ENCODE results near the gene GALNT14.

Gene GALNT14

GRCh38 chr2:30877833-30878232 lies 260.4 kb downstream of the GALNT14 start:
- DNase-seq, result no peak

DNA sequence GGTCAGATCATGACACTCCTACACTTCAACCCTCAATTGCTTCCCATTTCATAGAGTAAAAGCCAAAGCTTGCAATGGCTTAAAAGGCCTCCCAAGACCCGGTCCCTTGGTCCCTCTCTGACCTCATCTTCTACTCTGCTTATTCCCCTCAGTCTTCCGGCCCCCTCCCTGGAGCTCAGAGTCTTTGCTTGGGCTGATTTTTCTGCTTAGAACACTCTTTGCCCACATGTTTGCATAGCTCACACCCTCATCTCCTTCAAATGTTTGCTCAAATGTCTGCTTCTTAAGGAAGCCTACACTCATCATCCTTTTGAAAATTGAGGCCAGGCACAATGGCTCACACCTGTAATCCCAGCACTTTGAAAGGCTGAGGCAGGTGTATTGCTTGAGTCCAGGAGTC lies 265.4 kb downstream of the GALNT14 start:
- no peak for DNase-seq

DNA sequence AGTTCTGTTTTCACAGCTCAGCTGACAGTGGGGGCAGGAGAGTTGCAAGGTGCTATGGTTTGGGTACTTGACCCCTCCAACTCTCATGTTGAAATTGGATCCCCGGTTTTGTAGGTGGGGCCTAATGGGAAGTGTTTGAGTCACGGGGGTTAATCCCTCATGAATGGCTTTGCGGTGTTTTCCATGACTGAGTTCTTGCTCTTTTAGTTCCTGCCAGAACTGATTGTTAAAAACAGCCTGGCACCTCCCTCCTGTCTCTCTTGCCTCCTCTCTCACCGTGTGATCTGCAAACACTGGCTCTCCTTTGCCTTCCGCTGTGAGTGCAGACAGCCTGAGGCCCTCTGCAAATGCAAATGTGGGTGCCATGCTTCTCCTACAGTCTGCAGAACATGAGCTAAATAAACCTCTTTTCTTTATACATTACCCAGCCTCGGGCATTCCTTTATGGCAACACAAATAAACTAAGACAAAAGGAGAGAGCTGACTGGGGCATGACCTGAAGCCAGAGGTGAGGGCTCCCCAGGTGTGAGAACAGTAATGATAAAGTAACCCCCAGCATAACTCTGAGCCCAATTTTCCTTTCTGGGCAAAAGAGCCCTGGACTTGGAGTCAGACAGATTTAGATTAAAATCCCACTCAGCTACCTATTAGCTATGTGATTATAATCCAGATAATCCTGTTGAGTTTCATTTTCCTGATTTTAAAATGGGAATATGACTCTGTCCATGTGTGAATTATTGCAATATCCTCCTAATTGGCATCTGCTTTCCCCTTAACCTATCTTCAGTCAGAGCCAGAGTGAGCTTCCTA lies 266.1 kb downstream of the GALNT14 start:
- DNase-seq, result no peak

DNA sequence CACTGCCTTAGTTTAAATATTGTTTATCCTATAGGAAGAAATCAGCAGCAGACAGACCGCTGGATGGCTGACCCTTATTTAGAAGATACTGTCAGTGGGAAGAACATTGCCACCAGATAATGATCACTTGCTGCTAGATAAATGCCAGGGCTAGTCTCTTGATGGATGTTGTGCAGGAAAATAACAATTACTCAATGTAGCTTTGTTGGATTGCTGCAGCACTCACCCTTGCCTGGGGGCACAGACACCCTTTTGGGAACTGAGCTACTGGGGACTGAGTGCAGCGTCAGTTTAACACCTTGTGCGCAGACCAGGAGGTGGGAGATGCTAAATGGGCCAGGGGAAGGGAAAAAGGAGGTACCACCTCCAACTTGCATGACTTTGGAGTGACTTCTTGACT lies 266.8 kb downstream of the GALNT14 start:
- no peak for DNase-seq

GRCh38 chr2:30869988-30870387 lies 268.3 kb downstream of the GALNT14 start:
- no peak for DNase-seq

- no peak for DNase-seq
Measured at GRCh38 chr2:30867385-30867784, 270.9 kb downstream of the GALNT14 start.

DNA sequence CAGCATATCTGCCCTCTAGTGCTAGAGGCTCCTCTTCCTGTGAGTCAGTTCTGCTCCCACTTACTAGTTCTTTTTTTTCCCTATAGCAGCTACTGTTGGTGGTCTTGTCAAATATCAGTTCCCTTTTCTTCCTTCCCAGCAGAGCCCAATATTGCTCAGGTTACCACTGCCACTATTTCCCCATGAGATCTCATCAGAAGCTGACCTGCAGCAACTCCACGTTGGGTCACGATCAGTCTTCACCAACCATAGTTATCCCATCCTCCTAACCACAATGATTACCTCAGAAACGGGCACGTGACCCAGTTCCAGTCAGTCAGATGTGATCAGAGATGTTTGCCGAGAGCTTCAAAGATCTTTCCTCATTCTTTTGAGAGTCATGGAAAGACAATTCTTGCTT lies 271.3 kb downstream of the GALNT14 start:
- DNase-seq, result no peak

GRCh38 chr2:30865892-30866681 lies 272.2 kb downstream of the GALNT14 start:
- no peak for DNase-seq

GRCh38 chr2:30865243-30865642 lies 273.0 kb downstream of the GALNT14 start:
- DNase-seq, result no peak

DNA sequence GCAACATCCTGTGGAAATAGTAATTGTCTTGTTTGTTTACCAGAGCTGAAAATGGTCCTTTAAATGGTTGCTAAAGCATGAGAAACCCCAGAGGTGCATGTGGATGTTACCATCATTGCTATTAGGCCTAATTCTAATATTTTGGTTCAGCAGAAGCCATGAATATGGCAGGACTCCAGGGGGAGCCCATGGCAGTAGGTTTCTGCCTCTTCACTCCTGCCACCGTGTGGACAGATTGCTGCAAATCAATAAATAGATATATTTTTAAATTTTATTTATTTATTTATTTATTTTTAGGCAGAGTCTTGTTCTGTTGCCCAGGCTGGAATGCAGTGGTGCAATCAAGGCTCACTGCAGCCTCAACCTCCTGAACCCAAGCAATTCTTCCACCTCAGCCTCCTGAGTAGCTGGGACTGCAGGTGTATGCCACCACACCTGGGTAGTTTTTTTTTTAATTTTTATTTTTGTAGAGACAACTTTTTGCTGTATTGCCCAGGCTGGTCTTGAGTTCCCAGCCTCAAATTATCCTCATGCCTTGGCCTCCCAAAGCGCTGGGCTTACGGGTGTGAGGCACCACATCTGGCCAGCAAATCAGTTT lies 276.1 kb downstream of the GALNT14 start:
- peak; percentile 46 for DNase-seq

DNA sequence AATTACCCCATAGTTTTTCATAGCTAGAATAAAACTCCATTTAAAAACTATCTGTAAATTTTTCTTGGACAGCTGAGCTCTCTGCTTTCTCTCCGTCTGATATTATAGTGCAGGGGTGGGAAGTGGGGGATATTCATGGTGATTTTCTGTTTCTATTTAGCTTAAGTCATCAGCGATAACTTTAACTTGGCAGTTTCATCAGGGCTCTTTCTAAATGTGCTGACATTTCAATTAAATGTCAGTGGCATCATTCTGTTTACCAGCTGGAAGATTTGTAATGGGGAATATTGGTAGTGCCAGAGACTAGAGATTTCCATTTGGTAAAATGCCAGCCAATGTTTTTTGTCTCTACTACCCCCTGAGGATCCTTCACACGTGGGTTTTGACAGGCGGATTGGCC lies 277.5 kb downstream of the GALNT14 start:
- DNase-seq, result no peak
